A673 (cell line): Measurements from ENCODE around the gene FOXN4. TPM values are rescaled to one million over a fixed set of nuclear protein-coding genes. Genes with fewer than 3 reads are reported as not detected.

ENCODE experiments used
- BruUV-seq: library from RNA; stranded (reverse); fragments of 400-500 nt; replicated peaks from 2 replicates; lab custom pipeline; 2021; lab: Mats Ljungman, UMichigan
- CTCF ChIA-PET: fragments of 300-600 bp; sonication (Branson Sonifier 250); formaldehyde crosslinking; loops from one replicate; lab custom pipeline; 2022; ENCODE audit warnings: antibody characterized with exemption; lab: Charles Lee
- POLR2A ChIA-PET: fragments of 300-600 bp; sonication (Branson Sonifier 250); formaldehyde crosslinking; loops from one replicate; lab custom pipeline; 2022; ENCODE audit warnings: antibody characterized with exemption; ENCODE audit not compliant: low non-redundant PET; lab: Charles Lee
- DNase-seq: peaks from one replicate; pipeline ENCODE4 v3.0.0-alpha.2; 2015; ENCODE audit warnings: low spot score
- H3K27ac ChIP-seq: fragments of 200-600 bp; sonication (generic); 2 replicates; pipeline ENCODE4 v1.5.1; 2016; ENCODE audit warnings: mixed run types, low read depth, mild to moderate bottlenecking, mixed read lengths, antibody characterized with exemption, low read length; ENCODE audit not compliant: poor library complexity, severe bottlenecking
- H3K27me3 ChIP-seq: fragments of 200-600 bp; sonication (generic); replicated peaks from 2 replicates; pipeline ENCODE4 v1.6.1; 2017; ENCODE audit warnings: mixed run types, low read depth, mild to moderate bottlenecking, mixed read lengths, antibody characterized with exemption, low read length; ENCODE audit not compliant: insufficient read depth, poor library complexity
- H3K36me3 ChIP-seq: fragments of 200-600 bp; sonication (generic); 2 replicates; pipeline ENCODE4 v1.6.1; 2016; ENCODE audit warnings: mixed run types, mild to moderate bottlenecking, mixed read lengths, antibody characterized with exemption, low read length; ENCODE audit not compliant: insufficient read depth, poor library complexity, severe bottlenecking
- H3K4me1 ChIP-seq: fragments of 200-600 bp; sonication (generic); 2 replicates; pipeline ENCODE4 v1.6.1; 2017; ENCODE audit warnings: mixed run types, mild to moderate bottlenecking, mixed read lengths, antibody characterized with exemption, low read length; ENCODE audit not compliant: insufficient read depth, poor library complexity, severe bottlenecking
- H3K4me3 ChIP-seq: fragments of 200-600 bp; sonication (generic); 2 replicates; pipeline ENCODE4 v1.5.1; 2016; ENCODE audit warnings: low read depth, mixed run types, mild to moderate bottlenecking, mixed read lengths, low read length; ENCODE audit not compliant: poor library complexity, severe bottlenecking
- H3K9me3 ChIP-seq: fragments of 200-600 bp; sonication (generic); 2 replicates; pipeline ENCODE4 v1.6.1; 2016; ENCODE audit warnings: mixed run types, low read depth, mild to moderate bottlenecking, mixed read lengths, antibody characterized with exemption, low read length; ENCODE audit not compliant: poor library complexity, severe bottlenecking
- EZH2 ChIP-seq: fragments of 200-600 bp; sonication (generic); IDR thresholded peaks from 2 replicates; pipeline ENCODE4 v1.6.1; 2017; ENCODE audit warnings: borderline replicate concordance, low read depth, mild to moderate bottlenecking, mixed read lengths, antibody characterized with exemption, low read length; ENCODE audit not compliant: poor library complexity, severe bottlenecking
- intact Hi-C: fragments of 100-400 bp; cut with micrococcal nuclease; formaldehyde crosslinking; loops from one replicate; pipeline ENCODE4 v1.10.0; 2022; ENCODE audit not compliant: unreplicated experiment
- total RNA-seq: library from RNA; stranded (reverse); gene quantifications from 2 replicates; pipeline ENCODE4 v1.2.3, GENCODE V29; 2021
- TF ChIP-seq, protein P1 (sequence below): fragments of 300-800, 200-600 bp; sonication (generic); conservative IDR thresholded peaks from 2 replicates; pipeline ENCODE4 v1.5.1; 2017; ENCODE audit warnings: low read depth, mild to moderate bottlenecking, antibody characterized with exemption, low read length, moderate library complexity, mixed read lengths

The FOXN4 gene
- total RNA-seq, 1 experiment from 2014 or later: not detected

DNA sequence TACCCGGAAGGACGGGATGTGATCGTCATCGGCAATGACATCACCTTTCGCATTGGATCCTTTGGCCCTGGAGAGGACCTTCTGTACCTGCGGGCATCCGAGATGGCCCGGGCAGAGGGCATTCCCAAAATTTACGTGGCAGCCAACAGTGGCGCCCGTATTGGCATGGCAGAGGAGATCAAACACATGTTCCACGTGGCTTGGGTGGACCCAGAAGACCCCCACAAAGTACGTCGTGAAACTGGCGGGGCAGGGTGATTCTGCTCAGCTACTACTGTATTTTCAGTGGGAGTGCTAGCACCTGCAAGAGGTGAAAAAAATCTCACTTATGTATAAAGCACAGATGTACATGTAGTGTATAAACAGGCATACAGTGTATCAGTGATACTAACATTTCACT, 62.9 kb downstream of the FOXN4 start:
- intact Hi-C loops: no loop called here
- no peak overlapping the region for H3K27ac ChIP-seq
- no peaks in the 10 kb centered on the region for H3K4me1 ChIP-seq
- no TSS peak for BruUV-seq
- no peak for DNase-seq
- H3K9me3 ChIP-seq: no peaks in the 10 kb centered on the region
- no peak overlapping the region for H3K4me3 ChIP-seq
- ChIA-PET CTCF (no interaction called here), POLR2A (no interaction called here)
- H3K27me3 ChIP-seq: no peaks in the 10 kb centered on the region
- TF ChIP-seq EZH2: no peak
- TF ChIP-seq, protein P1, sequence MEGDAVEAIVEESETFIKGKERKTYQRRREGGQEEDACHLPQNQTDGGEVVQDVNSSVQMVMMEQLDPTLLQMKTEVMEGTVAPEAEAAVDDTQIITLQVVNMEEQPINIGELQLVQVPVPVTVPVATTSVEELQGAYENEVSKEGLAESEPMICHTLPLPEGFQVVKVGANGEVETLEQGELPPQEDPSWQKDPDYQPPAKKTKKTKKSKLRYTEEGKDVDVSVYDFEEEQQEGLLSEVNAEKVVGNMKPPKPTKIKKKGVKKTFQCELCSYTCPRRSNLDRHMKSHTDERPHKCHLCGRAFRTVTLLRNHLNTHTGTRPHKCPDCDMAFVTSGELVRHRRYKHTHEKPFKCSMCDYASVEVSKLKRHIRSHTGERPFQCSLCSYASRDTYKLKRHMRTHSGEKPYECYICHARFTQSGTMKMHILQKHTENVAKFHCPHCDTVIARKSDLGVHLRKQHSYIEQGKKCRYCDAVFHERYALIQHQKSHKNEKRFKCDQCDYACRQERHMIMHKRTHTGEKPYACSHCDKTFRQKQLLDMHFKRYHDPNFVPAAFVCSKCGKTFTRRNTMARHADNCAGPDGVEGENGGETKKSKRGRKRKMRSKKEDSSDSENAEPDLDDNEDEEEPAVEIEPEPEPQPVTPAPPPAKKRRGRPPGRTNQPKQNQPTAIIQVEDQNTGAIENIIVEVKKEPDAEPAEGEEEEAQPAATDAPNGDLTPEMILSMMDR: no peak
- H3K36me3 ChIP-seq: no peaks in the 10 kb centered on the region

DNA sequence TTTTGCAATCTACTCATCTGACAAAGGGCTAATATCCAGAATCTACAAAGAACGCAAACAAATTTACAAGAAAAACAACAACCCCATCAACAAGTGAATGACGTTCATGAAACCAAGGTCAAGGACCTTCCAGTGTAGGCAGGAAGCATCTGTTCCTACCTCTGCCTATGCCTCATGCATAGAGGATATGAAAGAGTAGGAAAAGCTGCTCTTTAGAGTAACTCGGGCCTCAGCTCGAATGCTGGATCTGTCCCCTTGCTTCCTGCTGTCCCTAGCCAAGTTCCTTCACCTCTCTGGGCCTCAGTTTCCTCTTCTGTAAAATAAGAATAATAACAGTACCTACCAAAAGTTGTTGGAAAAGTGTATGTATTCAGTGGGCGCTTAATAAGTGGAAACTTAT, 65.0 kb downstream of the FOXN4 start:
- no peak overlapping the region for H3K4me3 ChIP-seq
- no peak overlapping the region for H3K27ac ChIP-seq
- H3K27me3 ChIP-seq: no peaks in the 10 kb centered on the region
- CTCF ChIA-PET: no interaction called here
- no peaks in the 10 kb centered on the region for H3K36me3 ChIP-seq
- DNase-seq: no peak
- H3K4me1 ChIP-seq: no peaks in the 10 kb centered on the region
- TF ChIP-seq, protein P1: no peak
- TF ChIP-seq EZH2: no peak
- no TSS peak for BruUV-seq
- POLR2A ChIA-PET: interaction anchor here (0.7 kb wide), 1 partner anchor 387 kb away, joined by 4 read pairs; the partner anchor contains the start of gene SSH1
- no peaks in the 10 kb centered on the region for H3K9me3 ChIP-seq
- intact Hi-C loops: no loop called here

DNA sequence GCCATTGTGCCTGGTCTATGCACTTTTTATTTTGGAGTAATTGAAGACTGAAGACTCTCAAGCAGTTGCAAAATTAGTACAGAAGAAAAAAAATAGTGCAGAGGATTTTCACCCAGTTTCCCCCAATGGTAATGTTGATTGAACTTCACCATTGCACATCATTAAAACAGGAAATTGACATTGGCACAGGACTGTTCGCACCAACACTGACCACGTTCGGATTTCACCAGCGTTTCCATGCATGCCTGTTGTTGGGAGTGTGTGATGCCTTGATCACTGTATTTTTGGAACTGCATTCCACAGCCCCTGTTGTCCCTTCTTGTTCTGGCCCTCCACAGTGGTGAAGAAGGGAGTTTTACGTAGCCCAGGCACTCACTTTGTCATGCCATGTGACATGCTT, 67.1 kb downstream of the FOXN4 start:
- Histone ChIP-seq H3K36me3 (no peaks in the 10 kb centered on the region), H3K4me1 (no peaks in the 10 kb centered on the region), H3K27me3 (no peaks in the 10 kb centered on the region), H3K27ac (no peak overlapping the region), H3K9me3 (no peaks in the 10 kb centered on the region), H3K4me3 (no peak overlapping the region)
- TF ChIP-seq EZH2: no peak
- TF ChIP-seq, protein P1: no peak
- ChIA-PET CTCF (no interaction called here), POLR2A (no interaction called here)
- BruUV-seq: no TSS peak
- no peak for DNase-seq
- intact Hi-C loops: no loop called here
